GM12878 (cell line): Measurements from ENCODE around the gene CLINT1. TPM values are rescaled to one million over a fixed set of nuclear protein-coding genes. Genes with fewer than 3 reads are reported as not detected.
A peak's percentile ranks its signal among the peaks of the same experiment; 100 is the strongest.

Experiments
- ATAC-seq: fragments of 200-7000 bp; cut with Tn5 transposase; 3 replicates; pipeline ENCODE4 v1.9.1; 2020; ENCODE audit warnings: mild to moderate bottlenecking, moderate library complexity
- BruUV-seq: library from RNA; stranded (reverse); fragments of 400-500 nt; replicated peaks from 2 replicates; lab custom pipeline; 2021; lab: Mats Ljungman, UMichigan
- CTCF ChIA-PET: fragments of 300-600 bp; sonication (Branson Sonifier 250); formaldehyde crosslinking; extraction: SDS; loops from one replicate; lab custom pipeline; 2021; ENCODE audit warnings: inconsistent platforms; lab: Yijun Ruan, JAX
- POLR2A ChIA-PET: fragments of 350-600 bp; formaldehyde crosslinking; extraction: SDS; loops from one replicate; lab custom pipeline; 2021; ENCODE audit warnings: inconsistent platforms; lab: Charles Lee
- RAD21 ChIA-PET: fragments of 300-600 bp; sonication (Branson Sonifier 250); formaldehyde crosslinking; loops from one replicate; lab custom pipeline; 2023; ENCODE audit warnings: antibody characterized with exemption; ENCODE audit not compliant: unreplicated experiment; lab: Charles Lee
- SMC1A ChIA-PET: fragments of 300-600 bp; sonication (Branson Sonifier 250); formaldehyde crosslinking; loops from one replicate; lab custom pipeline; 2023; ENCODE audit not compliant: unreplicated experiment, uncharacterized antibody; lab: Charles Lee
- DNase-seq: peaks from one replicate; pipeline ENCODE4 v3.0.0-alpha.2; 2011; ENCODE audit warnings: low read depth, low spot score
- FAIRE-seq: peaks from 3 replicates; lab custom pipeline; 2011; peaks lifted over from hg19 to GRCh38; lab: Jason Lieb, UNC
- H2AFZ ChIP-seq: 2 replicates; pipeline ENCODE4 v1.6.0; 2011; ENCODE audit warnings: low read depth, low read length, control low read depth; ENCODE audit not compliant: control insufficient read depth
- H3K27ac ChIP-seq: 2 replicates; pipeline ENCODE4 v1.5.1; 2011; ENCODE audit warnings: control low read depth; ENCODE audit not compliant: control insufficient read depth, insufficient read depth
- H3K27me3 ChIP-seq, 2 experiments: replicated peaks in 1 of 2; 2 replicates each; pipeline versions ENCODE4 v1.6.0 to v1.6.1; 2011; ENCODE audit warnings: low read length in 1 of 2; ENCODE audit not compliant: control insufficient read depth in 2 of 2, insufficient read depth in 2 of 2
- H3K36me3 ChIP-seq, 2 experiments: 2 replicates each; pipeline ENCODE4 v1.5.1; 2011; ENCODE audit warnings: low read length in 1 of 2; ENCODE audit not compliant: control insufficient read depth in 2 of 2, insufficient read depth in 2 of 2
- H3K4me1 ChIP-seq: 2 replicates; pipeline ENCODE4 v1.6.1; 2011; ENCODE audit warnings: mild to moderate bottlenecking, low read length, moderate library complexity, mixed read lengths; ENCODE audit not compliant: control insufficient read depth, insufficient read depth
- H3K4me2 ChIP-seq: 2 replicates; pipeline ENCODE4 v1.6.0; 2011; ENCODE audit warnings: control low read depth; ENCODE audit not compliant: control insufficient read depth, insufficient read depth
- H3K4me3 ChIP-seq: fragments of 200-600 bp; sonication (generic); 2 replicates; pipeline ENCODE4 v1.5.1; 2016
- H3K79me2 ChIP-seq: 2 replicates; pipeline ENCODE4 v1.6.0; 2011; ENCODE audit warnings: low read length; ENCODE audit not compliant: control insufficient read depth, insufficient read depth
- H3K9ac ChIP-seq: 2 replicates; pipeline ENCODE4 v1.8.0; 2011; ENCODE audit warnings: low read length, control low read depth, mixed read lengths; ENCODE audit not compliant: control insufficient read depth, insufficient read depth
- H3K9me3 ChIP-seq: replicated peaks from 3 replicates; pipeline ENCODE4 v1.5.1; 2011; ENCODE audit warnings: mild to moderate bottlenecking, low read length; ENCODE audit not compliant: control insufficient read depth, insufficient read depth
- H4K20me1 ChIP-seq: 2 replicates; pipeline ENCODE4 v1.6.0; 2011; ENCODE audit not compliant: control insufficient read depth, insufficient read depth
- JUND ChIP-seq: IDR thresholded peaks from 2 replicates; pipeline ENCODE4 v1.6.1; 2012; ENCODE audit warnings: low read depth, mild to moderate bottlenecking, low read length, improper control_type of control experiment, moderate library complexity
- MEF2B ChIP-seq: fragments of 450-650 bp; IDR thresholded peaks from 2 replicates; pipeline ENCODE4 v1.6.1; 2018; ENCODE audit warnings: mild to moderate bottlenecking, moderate library complexity; ENCODE audit not compliant: partially characterized antibody, poor library complexity, severe bottlenecking
- MTA3 ChIP-seq: IDR thresholded peaks from 2 replicates; pipeline ENCODE4 v1.6.1; 2012; ENCODE audit warnings: low read length, inconsistent platforms, borderline replicate concordance
- RAD21 ChIP-seq: IDR thresholded peaks from 2 replicates; pipeline ENCODE4 v1.6.1; 2011; ENCODE audit warnings: mild to moderate bottlenecking, low read depth, low read length, moderate library complexity; ENCODE audit not compliant: insufficient read depth
- RFX5 ChIP-seq: IDR thresholded peaks from 2 replicates; pipeline ENCODE4 v1.6.1; 2011; ENCODE audit warnings: low read depth, low read length, improper control_type of control experiment
- SMC3 ChIP-seq: IDR thresholded peaks from 2 replicates; pipeline ENCODE4 v1.6.1; 2011; ENCODE audit warnings: low read length, improper control_type of control experiment, borderline replicate concordance
- TARDBP ChIP-seq: IDR thresholded peaks from 2 replicates; pipeline ENCODE4 v1.6.1; 2016; ENCODE audit warnings: borderline replicate concordance
- TBL1XR1 ChIP-seq: IDR thresholded peaks from 2 replicates; pipeline ENCODE4 v1.6.1; 2012; ENCODE audit warnings: low read depth, low read length, improper control_type of control experiment
- WGBS: methylation state at CpG from one replicate; pipeline ENCODE4 v1.1.6; 2016; ENCODE audit warnings: low lambda C conversion rate; ENCODE audit not compliant: insufficient replicate concordance, insufficient coverage; ENCODE audit errors: missing lambda C conversion rate; 5-methylcytosine and 5-hydroxymethylcytosine counted together
- in situ Hi-C: fragments of 300-500 bp; cut with MboI; formaldehyde crosslinking; loops from 9 replicates; pipeline ENCODE4 v1.14.3; 2018; ENCODE audit warnings: mixed read lengths
- intact Hi-C: fragments of 100-400 bp; cut with micrococcal nuclease; formaldehyde crosslinking; loops from one replicate; pipeline ENCODE4 v1.14.2; 2022; ENCODE audit not compliant: unreplicated experiment
- polyA plus RNA-seq, 11 experiments: library from polyadenylated mRNA; depleted of rRNA in 4 of 11; unstranded in 6 of 11; stranded (reverse) in 5 of 11; fragments of >200 nt; fragmentation: Nextera tagmentation in 4 of 11; fragmentation: Illumina TruSeq in 1 of 11; extraction: Ambion mirVana in 4 of 11; extraction: Trizol in 1 of 11; gene quantifications; 1 replicate in 1 of 11; 2 replicates in 10 of 11; pipeline versions ENCODE4 v1.2.1 to v1.2.3, GENCODE V29; 2011 to 2016; ENCODE audit warnings: inconsistent platforms in 2 of 11, missing spikeins in 2 of 11, low read depth in 1 of 11
- total RNA-seq, 4 experiments: library from RNA; depleted of rRNA in 3 of 4; stranded (reverse); fragments of >200 nt in 3 of 4; fragmentation: Illumina TruSeq in 1 of 4; extraction: Trizol in 1 of 4; gene quantifications; 2 replicates each; pipeline versions ENCODE4 v1.2.1 to v1.2.3, GENCODE V29; 2013 to 2021
- TF ChIP-seq, protein P1 (sequence below), 3 experiments: IDR thresholded peaks in 2 of 3; conservative IDR thresholded peaks in 1 of 3; 2 replicates each; pipeline ENCODE4 v1.5.1; 2011; ENCODE audit warnings: low read depth in 3 of 3, low read length in 3 of 3, mild to moderate bottlenecking in 3 of 3, control low read depth in 2 of 3, moderate library complexity in 2 of 3, inconsistent platforms in 1 of 3, mixed read lengths in 1 of 3; ENCODE audit not compliant: control insufficient read depth in 2 of 3, insufficient read depth in 1 of 3; ENCODE audit errors: extremely low read depth in 1 of 3

The CLINT1 gene
- total and polyA plus RNA-seq, 10 of the 15 experiments (the other 5 are each of a cell fraction or from before 2014, with no cell fraction given) = 30.0 to 136 (median 105) TPM

DNA sequence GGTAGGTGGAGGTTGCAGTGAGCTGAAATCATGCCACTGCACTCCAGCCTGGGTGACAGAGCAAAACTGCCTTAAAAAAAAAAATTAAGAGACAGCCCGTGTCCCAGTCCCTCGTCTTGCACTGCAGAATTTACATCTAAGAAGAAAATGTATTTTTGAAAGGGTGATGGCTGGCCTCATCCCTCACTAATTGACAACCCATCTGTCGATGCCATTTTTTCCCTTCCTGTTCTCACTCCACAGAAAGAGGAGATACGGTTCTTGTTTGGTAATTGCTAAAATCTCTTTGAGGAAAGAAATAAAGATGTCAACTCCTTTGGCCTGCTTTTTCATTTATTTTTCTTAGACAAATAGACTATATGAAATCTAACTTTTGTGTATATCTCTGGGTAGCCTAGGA is 117.8 kb downstream of the CLINT1 start:
- Histone ChIP-seq H3K27me3 (no peaks in the 10 kb centered on the region), H2AFZ (no peak overlapping the region), H3K4me2 (no peak overlapping the region), H3K27ac (no peak overlapping the region), H3K36me3 (peaks cover 2 to 3% of the 10 kb centered on the region in 2 experiments; a peak in 1 of 4 replicates)
- ATAC-seq = no peak
- BruUV-seq = no TSS peak
- intact Hi-C loops (loop anchor here (5.0 to 10.0 kb wide), 4 partner anchors 399 to 596 kb away; partner anchors contain the start of gene MED7), in situ Hi-C loops (loop anchor here (5.0 kb wide), 1 partner anchor 69 kb away; the partner anchor contains the start of gene C5orf52)
- WGBS = 77% methylated on average over 4 of the region's 4 CpGs
- RAD21 ChIA-PET = interaction anchor here (0.7 to 1.7 kb wide), 7 partner anchors 22 to 414 kb away, joined by 3 to 4 read pairs (median 3); no protein-coding TSS in a partner anchor
- TF ChIP-seq MEF2B (no peak), RFX5 (no peak), JUND (no peak)
- TF ChIP-seq, all 136 proteins: peak for 0
- CTCF ChIA-PET = interaction anchor here (0.7 to 8.0 kb wide), 14 partner anchors 11 to 412 kb away, joined by 3 to 95 read pairs (median 5); partner anchors contain the start of genes C5orf52 and THG1L
- no peak for DNase-seq
- POLR2A ChIA-PET = interaction anchor here (0.6 to 1.5 kb wide), 4 partner anchors 73 to 271 kb away, joined by 3 to 10 read pairs (median 4); no protein-coding TSS in a partner anchor
- no peak overlapping the region for H3K4me3 ChIP-seq
- no peak overlapping the region for H3K9ac ChIP-seq
- no peaks in the 10 kb centered on the region for H3K9me3 ChIP-seq
- SMC1A ChIA-PET = interaction anchor here (2.0 to 6.2 kb wide), 3 partner anchors 10 to 71 kb away, joined by 5 to 40 read pairs (median 5); partner anchors contain the start of genes C5orf52 and THG1L
- no peak for FAIRE-seq
- H3K4me1 ChIP-seq = peaks cover 4% of the 10 kb centered on the region; the same call in 1 of the 2 replicates
- no peaks in the 10 kb centered on the region; the same call in 1 of the 2 replicates for H3K79me2 ChIP-seq
- no peaks in the 10 kb centered on the region for H4K20me1 ChIP-seq

DNA sequence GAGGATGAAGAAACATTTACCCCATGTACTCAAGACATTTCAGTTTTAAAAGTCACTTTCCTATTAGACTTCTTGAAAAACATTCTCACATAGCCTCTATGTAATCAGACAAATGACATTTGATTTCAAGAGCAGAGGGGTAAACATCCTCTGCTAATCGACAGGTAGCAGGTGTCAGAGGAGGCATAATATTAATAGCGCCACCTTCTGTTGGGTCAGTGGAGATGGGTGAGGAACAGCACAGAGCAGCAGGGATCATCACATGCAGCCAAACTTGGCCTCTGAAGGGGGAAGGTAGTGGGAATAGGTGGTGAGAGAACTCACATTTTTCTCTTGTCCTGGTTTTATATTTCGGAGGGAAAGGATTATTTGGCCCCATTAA is 118.7 kb downstream of the CLINT1 start:
- 40% methylated on average over 3 of the region's 3 CpGs for WGBS
- SMC1A ChIA-PET = interaction anchor here (2.3 to 6.2 kb wide), 2 partner anchors 22 to 70 kb away, joined by 5 to 40 read pairs; partner anchors contain the start of gene C5orf52
- in situ Hi-C loops = loop anchor here (5.0 kb wide), 1 partner anchor 68 kb away; the partner anchor contains the start of gene C5orf52

More for the DNA sequence above, 118.7 kb downstream of the CLINT1 start:
- DNase-seq (no peak), ATAC-seq (peak; percentile 43), FAIRE-seq (no peak)
- H3K79me2 ChIP-seq = no peaks in the 10 kb centered on the region; the same call in 1 of the 2 replicates
- no peak overlapping the region for H2AFZ ChIP-seq
- intact Hi-C loops = loop anchor here (5.0 to 10.0 kb wide), 4 partner anchors 398 to 595 kb away; partner anchors contain the start of gene MED7
- H3K27me3 ChIP-seq = no peaks in the 10 kb centered on the region
- ChIA-PET POLR2A (interaction anchor here (0.7 kb wide), 1 partner anchor 57 kb away, joined by 6 read pairs; no protein-coding TSS in a partner anchor), CTCF (interaction anchor here (2.1 to 8.0 kb wide), 5 partner anchors 10 to 411 kb away, joined by 5 to 95 read pairs (median 66); partner anchors contain the start of genes C5orf52 and THG1L), RAD21 (interaction anchor here (0.9 to 1.7 kb wide), 2 partner anchors 268 to 411 kb away, joined by 3 to 4 read pairs; no protein-coding TSS in a partner anchor)
- peaks cover 4% of the 10 kb centered on the region; the same call in 1 of the 2 replicates for H3K4me1 ChIP-seq
- H3K9ac ChIP-seq = no peak overlapping the region
- no peak overlapping the region for H3K4me3 ChIP-seq
- no peak overlapping the region for H3K4me2 ChIP-seq
- H3K36me3 ChIP-seq = peaks cover 2 to 3% of the 10 kb centered on the region in 2 experiments; a peak in 2 of 4 replicates
- H3K9me3 ChIP-seq = no peaks in the 10 kb centered on the region
- BruUV-seq = TSS peak; percentile 39
- TF ChIP-seq RAD21 (peak; percentile 53), TARDBP (no peak), MTA3 (no peak), SMC3 (peak; percentile 54; the same call in 1 of the 2 replicates), TBL1XR1 (no peak)
- TF ChIP-seq, protein P1, sequence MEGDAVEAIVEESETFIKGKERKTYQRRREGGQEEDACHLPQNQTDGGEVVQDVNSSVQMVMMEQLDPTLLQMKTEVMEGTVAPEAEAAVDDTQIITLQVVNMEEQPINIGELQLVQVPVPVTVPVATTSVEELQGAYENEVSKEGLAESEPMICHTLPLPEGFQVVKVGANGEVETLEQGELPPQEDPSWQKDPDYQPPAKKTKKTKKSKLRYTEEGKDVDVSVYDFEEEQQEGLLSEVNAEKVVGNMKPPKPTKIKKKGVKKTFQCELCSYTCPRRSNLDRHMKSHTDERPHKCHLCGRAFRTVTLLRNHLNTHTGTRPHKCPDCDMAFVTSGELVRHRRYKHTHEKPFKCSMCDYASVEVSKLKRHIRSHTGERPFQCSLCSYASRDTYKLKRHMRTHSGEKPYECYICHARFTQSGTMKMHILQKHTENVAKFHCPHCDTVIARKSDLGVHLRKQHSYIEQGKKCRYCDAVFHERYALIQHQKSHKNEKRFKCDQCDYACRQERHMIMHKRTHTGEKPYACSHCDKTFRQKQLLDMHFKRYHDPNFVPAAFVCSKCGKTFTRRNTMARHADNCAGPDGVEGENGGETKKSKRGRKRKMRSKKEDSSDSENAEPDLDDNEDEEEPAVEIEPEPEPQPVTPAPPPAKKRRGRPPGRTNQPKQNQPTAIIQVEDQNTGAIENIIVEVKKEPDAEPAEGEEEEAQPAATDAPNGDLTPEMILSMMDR (IDR thresholded peaks at IDR 0.05 in 2 of 3, conservative IDR thresholded peaks at IDR 0.05 in 1 of 3; ENCODE audit: control insufficient read depth in 2 of 3, extremely low read depth in 1 of 3, insufficient read depth in 1 of 3, low read depth in 3 of 3, low read length in 3 of 3) = peak; percentile 49 to 66 (median 64)
- no peaks in the 10 kb centered on the region for H4K20me1 ChIP-seq
- no peak overlapping the region for H3K27ac ChIP-seq
